K562 (cell line): ENCODE results near the gene MAGEC2. TPM values are rescaled to one million over a fixed set of nuclear protein-coding genes. Genes with fewer than 3 reads are reported as not detected.

Experiments used
- ATF1 ChIP-seq, 2 experiments: fragments of 450-650 bp in 1 of 2; IDR thresholded peaks; 2 replicates each; pipeline ENCODE4 v1.6.1; 2016; ENCODE audit warnings: missing compliant biosample characterization in 1 of 2, missing genetic modification characterization in 1 of 2
- EP400 ChIP-seq: fragments of 450-650 bp; IDR thresholded peaks from 2 replicates; pipeline ENCODE4 v1.6.1; 2017; ENCODE audit warnings: antibody characterized with exemption, mild to moderate bottlenecking, moderate library complexity
- ETV1 ChIP-seq: fragments of 450-650 bp; conservative IDR thresholded peaks from 2 replicates; pipeline ENCODE4 v1.6.1; 2016; ENCODE audit warnings: missing genetic modification characterization, control low read depth, low read depth, missing compliant biosample characterization
- FIP1L1 ChIP-seq: fragments of 200-400 bp; formaldehyde crosslinking; IDR thresholded peaks from 2 replicates; pipeline ENCODE4 v1.6.1; 2018; ENCODE audit warnings: mild to moderate bottlenecking, low read depth, low read length; ENCODE audit not compliant: poor library complexity, severe bottlenecking
- GABPA ChIP-seq: fragments of 200-800 bp; sonication (Bioruptor generic); conservative IDR thresholded peaks from 2 replicates; pipeline ENCODE4 v1.6.1; 2016; ENCODE audit warnings: low read depth, missing genetic modification characterization, missing compliant biosample characterization
- GTF2E2 ChIP-seq: fragments of 200-800 bp; sonication (Bioruptor generic); IDR thresholded peaks from 2 replicates; pipeline ENCODE4 v1.6.1; 2016; ENCODE audit warnings: missing genetic modification characterization, missing compliant biosample characterization
- NFRKB ChIP-seq: fragments of 450-650 bp; IDR thresholded peaks from 2 replicates; pipeline ENCODE4 v1.6.1; 2016; ENCODE audit warnings: low read depth
- PHF8 ChIP-seq: fragments of 200-600 bp; sonication (generic); IDR thresholded peaks from 2 replicates; pipeline ENCODE4 v1.6.1; 2012; ENCODE audit warnings: mixed run types, mild to moderate bottlenecking, inconsistent platforms, low read length, moderate library complexity, borderline replicate concordance
- POLR2A ChIP-seq: fragments of 450-650 bp; conservative IDR thresholded peaks from 2 replicates; pipeline ENCODE4 v1.6.1; 2016
- POLR2AphosphoS5 ChIP-seq: IDR thresholded peaks from 2 replicates; pipeline ENCODE4 v1.6.1; 2011; ENCODE audit warnings: mild to moderate bottlenecking, low read depth, low read length, moderate library complexity; ENCODE audit not compliant: control insufficient read depth, insufficient read depth
- POLR2B ChIP-seq: fragments of 450-650 bp; IDR thresholded peaks from 2 replicates; pipeline ENCODE4 v1.6.1; 2018; ENCODE audit warnings: low read depth; ENCODE audit not compliant: partially characterized antibody
- POLR2H ChIP-seq: IDR thresholded peaks from 2 replicates; pipeline ENCODE4 v1.6.1; 2016; ENCODE audit warnings: missing genetic modification characterization, low read depth, mild to moderate bottlenecking, control low read depth, missing compliant biosample characterization, moderate library complexity
- RBFOX2 ChIP-seq: fragments of 200-400 bp; formaldehyde crosslinking; IDR thresholded peaks from 2 replicates; pipeline ENCODE4 v1.6.1; 2017; ENCODE audit warnings: low read depth, mild to moderate bottlenecking, low read length, moderate library complexity
- SIRT6 ChIP-seq: IDR thresholded peaks from one replicate; pipeline ENCODE4 v1.6.1; 2012; ENCODE audit warnings: low read depth, mild to moderate bottlenecking, control low read depth, inconsistent platforms, low read length, moderate library complexity
- SUPT5H ChIP-seq: fragments of 450-650 bp; IDR thresholded peaks from 2 replicates; pipeline ENCODE4 v1.6.1; 2016
- TAF7 ChIP-seq: fragments of 450-650 bp; IDR thresholded peaks from 2 replicates; pipeline ENCODE4 v1.6.1; 2016; ENCODE audit warnings: missing genetic modification characterization, missing compliant biosample characterization
- YY1 ChIP-seq, 3 experiments: IDR thresholded peaks; 2 replicates each; pipeline ENCODE4 v1.6.1; 2011; ENCODE audit warnings: low read length in 2 of 3, mild to moderate bottlenecking in 2 of 3, moderate library complexity in 2 of 3, borderline replicate concordance in 1 of 3, control low read depth in 1 of 3, low read depth in 1 of 3; ENCODE audit not compliant: insufficient read depth in 3 of 3, insufficient replicate concordance in 2 of 3, control insufficient read depth in 1 of 3, insufficient read length in 1 of 3; ENCODE audit errors: extremely low read depth in 1 of 3
- ZFX ChIP-seq: sonication (generic); formaldehyde crosslinking; IDR thresholded peaks from 2 replicates; pipeline ENCODE4 v1.8.0; 2022; ENCODE audit warnings: mild to moderate bottlenecking, missing genetic modification reagents, moderate library complexity
- ZNF184 ChIP-seq: sonication (generic); formaldehyde crosslinking; IDR thresholded peaks from 2 replicates; pipeline ENCODE4 v1.5.0; 2020; ENCODE audit warnings: missing genetic modification reagents
- ZNF778 ChIP-seq: fragments of 450-650 bp; formaldehyde crosslinking; IDR thresholded peaks from 2 replicates; pipeline ENCODE4 v1.4.0; 2020; ENCODE audit warnings: mild to moderate bottlenecking, moderate library complexity
- polyA plus RNA-seq, 8 experiments: library from polyadenylated mRNA; depleted of rRNA in 4 of 8; stranded (reverse) in 5 of 8; unstranded in 3 of 8; fragments of >200 nt; fragmentation: Nextera tagmentation in 2 of 8; fragmentation: Illumina TruSeq in 1 of 8; extraction: Ambion mirVana in 2 of 8; extraction: Trizol in 1 of 8; gene quantifications; 2 replicates each; pipeline versions ENCODE4 v1.2.1 to v1.2.3, GENCODE V29; 2011 to 2014; ENCODE audit warnings: inconsistent platforms in 1 of 8, missing spikeins in 1 of 8
- total RNA-seq, 7 experiments: library from RNA; depleted of rRNA in 6 of 7; stranded (reverse); fragments of >200 nt in 6 of 7; fragmentation: Illumina TruSeq in 2 of 7; extraction: Trizol in 2 of 7; gene quantifications; 2 replicates each; pipeline versions ENCODE4 v1.2.1 to v1.2.3, GENCODE V29; 2011 to 2021; ENCODE audit warnings: low replicate concordance in 1 of 7
- TF ChIP-seq, protein P1 (sequence below): fragments of 250-450 bp; sonication (Bioruptor Pico); IDR thresholded peaks from 2 replicates; pipeline ENCODE4 v1.8.0; 2021; ENCODE audit warnings: mild to moderate bottlenecking, moderate library complexity
- TF ChIP-seq, protein P2 (sequence below): fragments of 250-450 bp; sonication (Bioruptor Pico); IDR thresholded peaks from 2 replicates; pipeline ENCODE4 v1.8.0; 2022; ENCODE audit warnings: moderate library complexity, mild to moderate bottlenecking, inconsistent platforms
- TF ChIP-seq, protein P3 (sequence below): fragments of 200-800 bp; sonication (Bioruptor generic); IDR thresholded peaks from 2 replicates; pipeline ENCODE4 v1.6.1; 2017; ENCODE audit warnings: missing genetic modification characterization, missing compliant biosample characterization

Gene MAGEC2
- total and polyA plus RNA-seq, 9 of the 15 experiments (the other 6 are each of a cell fraction or from before 2014, with no cell fraction given): 9.1 to 174 (median 78.0) TPM

DNA sequence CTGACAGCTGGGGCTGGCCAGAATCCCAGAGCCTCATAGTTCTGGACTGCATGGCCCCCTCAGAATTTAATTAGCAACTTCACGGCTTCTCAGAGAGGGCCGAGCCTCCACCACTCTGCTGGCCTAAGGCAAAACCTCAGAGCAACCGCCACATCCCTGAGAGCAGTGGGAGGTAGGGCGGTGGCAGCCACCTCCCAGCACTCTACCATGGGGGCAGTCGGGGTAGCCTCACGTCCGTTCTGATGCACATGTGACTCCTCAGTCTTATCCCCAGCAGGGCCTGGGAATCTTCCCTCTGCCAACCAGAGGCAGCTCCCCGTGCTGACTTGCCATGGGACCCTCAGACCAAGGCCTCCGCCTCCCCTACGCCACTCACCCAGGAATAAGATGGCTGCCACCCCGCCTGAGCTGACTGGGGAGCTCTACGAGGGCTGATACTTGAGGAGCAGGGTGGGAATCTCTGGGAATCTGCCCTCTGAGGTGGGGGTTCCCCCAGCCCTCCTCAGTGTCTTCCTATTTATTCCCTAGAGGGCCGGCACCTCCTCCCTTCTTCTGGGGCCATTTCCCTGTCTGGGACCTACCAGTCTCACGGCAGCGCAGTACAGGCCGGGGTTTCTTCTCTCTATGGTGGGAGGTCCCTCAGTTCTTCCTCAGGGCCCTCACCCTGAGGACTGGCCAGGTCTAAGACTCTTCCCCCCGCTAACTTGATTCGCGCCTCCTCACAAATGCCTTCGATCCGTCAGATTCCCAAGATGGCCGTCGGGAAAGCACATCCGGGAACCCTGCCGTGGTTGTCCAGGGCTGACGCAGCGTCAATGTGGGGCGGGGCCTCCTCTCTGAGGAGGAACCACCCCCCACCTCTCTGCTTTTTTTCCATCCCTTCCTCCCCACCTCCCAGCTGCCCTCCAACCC is at the start of gene MAGEC2 (continued):
- peak; percentile 14 to 90 (median 63) for TF ChIP-seq YY1 (IDR thresholded peaks at IDR 0.05; ENCODE audit: borderline replicate concordance in 1 of 3, control insufficient read depth in 1 of 3, extremely low read depth in 1 of 3, insufficient read depth in 3 of 3, insufficient read length in 1 of 3, insufficient replicate concordance in 2 of 3, low read depth in 1 of 3, low read length in 2 of 3)
- peak; percentile 32; the same call in 1 of the 2 replicates for TF ChIP-seq ZFX
- peak; percentile 47 for TF ChIP-seq EP400
- no peak for TF ChIP-seq ZNF184 (CRISPR knock-in tag)
- TF ChIP-seq POLR2H (tag): peak; percentile 40
- TF ChIP-seq POLR2B: peak; percentile 52
- 0 out of 2 replicates have a peak, but pooled peaks have one; percentile 23 for TF ChIP-seq POLR2AphosphoS5
- peak; percentile 68 for TF ChIP-seq RBFOX2
- no peak for TF ChIP-seq FIP1L1
- TF ChIP-seq, protein P1, sequence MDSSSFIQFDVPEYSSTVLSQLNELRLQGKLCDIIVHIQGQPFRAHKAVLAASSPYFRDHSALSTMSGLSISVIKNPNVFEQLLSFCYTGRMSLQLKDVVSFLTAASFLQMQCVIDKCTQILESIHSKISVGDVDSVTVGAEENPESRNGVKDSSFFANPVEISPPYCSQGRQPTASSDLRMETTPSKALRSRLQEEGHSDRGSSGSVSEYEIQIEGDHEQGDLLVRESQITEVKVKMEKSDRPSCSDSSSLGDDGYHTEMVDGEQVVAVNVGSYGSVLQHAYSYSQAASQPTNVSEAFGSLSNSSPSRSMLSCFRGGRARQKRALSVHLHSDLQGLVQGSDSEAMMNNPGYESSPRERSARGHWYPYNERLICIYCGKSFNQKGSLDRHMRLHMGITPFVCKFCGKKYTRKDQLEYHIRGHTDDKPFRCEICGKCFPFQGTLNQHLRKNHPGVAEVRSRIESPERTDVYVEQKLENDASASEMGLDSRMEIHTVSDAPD: no peak
- TF ChIP-seq NFRKB: 0 out of 2 replicates have a peak, but pooled peaks have one; percentile 69
- peak; percentile 63; the same call in 1 of the 2 replicates for TF ChIP-seq TAF7 (tag)
- 0 out of 2 replicates have a peak, but pooled peaks have one; percentile 27 for TF ChIP-seq ETV1 (tag)
- TF ChIP-seq SUPT5H: 0 out of 2 replicates have a peak, but pooled peaks have one; percentile 41
- peak; percentile 64 for TF ChIP-seq PHF8
- peak; percentile 73 for TF ChIP-seq POLR2A
- TF ChIP-seq, protein P2, sequence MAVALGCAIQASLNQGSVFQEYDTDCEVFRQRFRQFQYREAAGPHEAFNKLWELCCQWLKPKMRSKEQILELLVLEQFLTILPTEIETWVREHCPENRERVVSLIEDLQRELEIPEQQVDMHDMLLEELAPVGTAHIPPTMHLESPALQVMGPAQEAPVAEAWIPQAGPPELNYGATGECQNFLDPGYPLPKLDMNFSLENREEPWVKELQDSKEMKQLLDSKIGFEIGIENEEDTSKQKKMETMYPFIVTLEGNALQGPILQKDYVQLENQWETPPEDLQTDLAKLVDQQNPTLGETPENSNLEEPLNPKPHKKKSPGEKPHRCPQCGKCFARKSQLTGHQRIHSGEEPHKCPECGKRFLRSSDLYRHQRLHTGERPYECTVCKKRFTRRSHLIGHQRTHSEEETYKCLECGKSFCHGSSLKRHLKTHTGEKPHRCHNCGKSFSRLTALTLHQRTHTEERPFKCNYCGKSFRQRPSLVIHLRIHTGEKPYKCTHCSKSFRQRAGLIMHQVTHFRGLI (CRISPR knock-in tag): no peak
- no peak for TF ChIP-seq SIRT6
- 0 out of 2 replicates have a peak, but pooled peaks have one; percentile 23 for TF ChIP-seq GTF2E2
- no peak for TF ChIP-seq ZNF778 (CRISPR knock-in tag)
- TF ChIP-seq, protein P3, sequence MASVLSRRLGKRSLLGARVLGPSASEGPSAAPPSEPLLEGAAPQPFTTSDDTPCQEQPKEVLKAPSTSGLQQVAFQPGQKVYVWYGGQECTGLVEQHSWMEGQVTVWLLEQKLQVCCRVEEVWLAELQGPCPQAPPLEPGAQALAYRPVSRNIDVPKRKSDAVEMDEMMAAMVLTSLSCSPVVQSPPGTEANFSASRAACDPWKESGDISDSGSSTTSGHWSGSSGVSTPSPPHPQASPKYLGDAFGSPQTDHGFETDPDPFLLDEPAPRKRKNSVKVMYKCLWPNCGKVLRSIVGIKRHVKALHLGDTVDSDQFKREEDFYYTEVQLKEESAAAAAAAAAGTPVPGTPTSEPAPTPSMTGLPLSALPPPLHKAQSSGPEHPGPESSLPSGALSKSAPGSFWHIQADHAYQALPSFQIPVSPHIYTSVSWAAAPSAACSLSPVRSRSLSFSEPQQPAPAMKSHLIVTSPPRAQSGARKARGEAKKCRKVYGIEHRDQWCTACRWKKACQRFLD: no peak
- TF ChIP-seq GABPA: peak; percentile 23; the same call in 1 of the 2 replicates
- TF ChIP-seq ATF1 (CRISPR knock-in tag; IDR thresholded peaks at IDR 0.05): no peak
- TF ChIP-seq ATF1 (tag; IDR thresholded peaks at IDR 0.05): peak; percentile 48; the same call in 1 of the 2 replicates
